Measurements from ENCODE around the gene PRRT2.

PRRT2 gene

DNA sequence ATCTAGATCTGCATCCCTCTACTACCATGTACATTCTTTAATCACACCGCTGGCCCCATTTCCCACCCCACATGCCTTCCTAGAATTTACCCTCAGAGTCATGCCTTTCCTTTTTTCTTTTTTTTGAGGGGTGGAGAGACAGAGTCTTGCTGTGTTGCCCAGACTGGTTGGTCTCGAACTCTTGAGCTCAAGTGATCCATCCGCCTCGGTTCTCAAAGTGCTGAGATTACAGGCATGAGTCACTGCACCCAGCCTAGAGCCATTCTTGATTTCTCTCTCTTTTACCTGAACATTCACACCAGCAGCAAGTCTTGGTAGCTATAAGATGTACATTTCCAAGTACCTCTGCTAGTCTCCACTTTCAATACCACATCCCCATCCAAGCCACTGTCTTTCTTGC, 6.1 kb downstream of the PRRT2 start:
- TF ChIP-seq, protein P1, sequence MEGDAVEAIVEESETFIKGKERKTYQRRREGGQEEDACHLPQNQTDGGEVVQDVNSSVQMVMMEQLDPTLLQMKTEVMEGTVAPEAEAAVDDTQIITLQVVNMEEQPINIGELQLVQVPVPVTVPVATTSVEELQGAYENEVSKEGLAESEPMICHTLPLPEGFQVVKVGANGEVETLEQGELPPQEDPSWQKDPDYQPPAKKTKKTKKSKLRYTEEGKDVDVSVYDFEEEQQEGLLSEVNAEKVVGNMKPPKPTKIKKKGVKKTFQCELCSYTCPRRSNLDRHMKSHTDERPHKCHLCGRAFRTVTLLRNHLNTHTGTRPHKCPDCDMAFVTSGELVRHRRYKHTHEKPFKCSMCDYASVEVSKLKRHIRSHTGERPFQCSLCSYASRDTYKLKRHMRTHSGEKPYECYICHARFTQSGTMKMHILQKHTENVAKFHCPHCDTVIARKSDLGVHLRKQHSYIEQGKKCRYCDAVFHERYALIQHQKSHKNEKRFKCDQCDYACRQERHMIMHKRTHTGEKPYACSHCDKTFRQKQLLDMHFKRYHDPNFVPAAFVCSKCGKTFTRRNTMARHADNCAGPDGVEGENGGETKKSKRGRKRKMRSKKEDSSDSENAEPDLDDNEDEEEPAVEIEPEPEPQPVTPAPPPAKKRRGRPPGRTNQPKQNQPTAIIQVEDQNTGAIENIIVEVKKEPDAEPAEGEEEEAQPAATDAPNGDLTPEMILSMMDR (conservative IDR thresholded peaks at IDR 0.05; ENCODE audit: low read depth, low read length) = no peak
- DNase-seq (ENCODE audit: low read depth) = peak; percentile 19
- H3K4me3 ChIP-seq (ENCODE audit: low read depth, low read length) = peak overlapping the region; percentile 3

DNA sequence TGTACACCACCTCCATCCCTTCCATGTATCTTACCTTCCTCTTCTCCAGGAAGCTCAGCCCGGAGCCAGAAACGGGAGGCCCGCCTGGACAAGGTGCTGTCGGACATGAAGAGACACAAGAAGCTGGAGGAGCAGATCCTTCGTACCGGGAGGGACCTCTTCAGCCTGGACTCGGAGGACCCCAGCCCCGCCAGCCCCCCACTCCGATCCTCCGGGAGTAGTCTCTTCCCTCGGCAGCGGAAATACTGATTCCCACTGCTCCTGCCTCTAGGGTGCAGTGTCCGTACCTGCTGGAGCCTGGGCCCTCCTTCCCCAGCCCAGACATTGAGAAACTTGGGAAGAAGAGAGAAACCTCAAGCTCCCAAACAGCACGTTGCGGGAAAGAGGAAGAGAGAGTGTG, 7.5 kb downstream of the PRRT2 start:
- H3K4me3 ChIP-seq (ENCODE audit: low read depth, low read length) = peak overlapping the region; percentile 72
- DNase-seq (ENCODE audit: low read depth) = peak; percentile 23
- TF ChIP-seq, protein P1 (conservative IDR thresholded peaks at IDR 0.05; ENCODE audit: low read depth, low read length) = peak; percentile 44

GRCh38 chr16:29820271-29820701, 8.3 kb downstream of the PRRT2 start, which contains the start of gene MVP:
MVP (plus strand) TSS chr16:29820462; CDS start chr16:29830550, 10,088 bp downstream.
- peak; percentile 74 for DNase-seq (ENCODE audit: low read depth)
- TF ChIP-seq, protein P1 (conservative IDR thresholded peaks at IDR 0.05; ENCODE audit: low read depth, low read length) = no peak
- peak within 1 kb of the TSS; percentile 72 for H3K4me3 ChIP-seq (ENCODE audit: low read depth, low read length)

GRCh38 chr16:29820730-29821642, 9.0 kb downstream of the PRRT2 start:
- TF ChIP-seq, protein P1 (conservative IDR thresholded peaks at IDR 0.05; ENCODE audit: low read depth, low read length) = no peak
- peak; percentile 26 for DNase-seq (ENCODE audit: low read depth)
- peak overlapping the region; percentile 72 for H3K4me3 ChIP-seq (ENCODE audit: low read depth, low read length)

DNA sequence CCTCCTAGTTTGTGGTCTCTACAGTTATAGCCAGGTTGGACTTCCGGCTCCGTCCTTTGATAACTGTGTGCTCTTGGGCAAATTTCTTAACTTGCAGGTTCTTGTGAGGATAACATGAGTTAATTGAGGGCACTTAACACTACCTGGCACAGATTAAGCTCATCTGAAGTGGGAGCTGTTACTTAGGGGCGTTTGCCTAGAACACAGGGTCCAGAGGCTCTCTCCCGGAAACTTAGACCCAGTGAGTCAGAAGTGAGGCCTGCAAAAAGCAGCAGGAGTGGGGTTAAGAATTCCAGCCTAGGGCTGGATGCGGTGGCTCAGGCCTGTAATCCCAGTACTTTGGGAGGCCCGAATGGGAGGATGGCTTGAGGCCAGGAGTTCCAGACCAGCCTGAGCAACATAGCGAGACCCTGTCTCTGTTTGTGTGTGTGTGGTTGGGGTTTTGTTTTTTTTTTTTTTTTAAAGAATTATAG, 9.7 kb downstream of the PRRT2 start:
- peak; percentile 86 for DNase-seq (ENCODE audit: low read depth)
- peak overlapping the region; percentile 72 for H3K4me3 ChIP-seq (ENCODE audit: low read depth, low read length)
- TF ChIP-seq, protein P1 (conservative IDR thresholded peaks at IDR 0.05; ENCODE audit: low read depth, low read length) = no peak

DNA sequence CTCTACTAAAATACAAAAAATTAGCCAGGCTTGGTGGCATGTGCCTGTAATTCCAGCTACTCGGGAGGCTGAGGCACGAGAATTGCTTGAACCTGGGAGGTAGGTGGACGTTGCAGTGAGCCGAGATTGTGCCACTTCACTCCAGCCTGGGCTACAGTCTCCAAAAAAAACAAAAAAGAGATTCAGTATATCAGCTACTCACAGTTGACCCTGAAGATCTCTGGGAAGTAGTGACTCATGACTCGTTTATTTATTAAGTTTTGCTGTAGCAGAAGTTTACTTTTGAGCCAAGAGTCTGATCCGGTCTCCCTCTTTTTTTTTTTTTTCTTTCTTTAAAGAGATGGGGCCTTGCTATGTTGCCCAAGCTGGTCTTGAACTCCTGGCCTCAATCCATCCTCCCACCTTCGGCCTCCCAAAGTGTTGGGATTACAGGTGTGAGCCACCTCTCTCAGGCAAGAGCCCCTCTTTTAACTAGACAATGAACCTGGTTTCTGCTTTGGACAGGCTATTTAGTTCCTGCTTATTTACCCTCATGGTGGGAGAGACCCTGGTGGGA, 12.7 kb downstream of the PRRT2 start:
- TF ChIP-seq, protein P1 (conservative IDR thresholded peaks at IDR 0.05; ENCODE audit: low read depth, low read length) = no peak

More for the DNA sequence above, 12.7 kb downstream of the PRRT2 start:
- peak; percentile 73 for DNase-seq (ENCODE audit: low read depth)
- no peak overlapping the region for H3K4me3 ChIP-seq (ENCODE audit: low read depth, low read length)
